Hematopoietic multipotent progenitor cell treated with erythropoietin and hydrocortisone succinate and interleukin-3 and kit ligand, for 17 days (in vitro differentiated cells): Measurements from ENCODE around the gene COL20A1.
"Not testable (repeated sequence)": the region's sequence is repeated elsewhere in the genome, so short reads cannot be mapped to it uniquely, and the experiment has no call there.

Experiments used
- DNase-seq: peaks from one replicate; pipeline ENCODE4 v3.0.0-alpha.2; 2015; ENCODE audit warnings: low spot score

COL20A1 gene

DNA sequence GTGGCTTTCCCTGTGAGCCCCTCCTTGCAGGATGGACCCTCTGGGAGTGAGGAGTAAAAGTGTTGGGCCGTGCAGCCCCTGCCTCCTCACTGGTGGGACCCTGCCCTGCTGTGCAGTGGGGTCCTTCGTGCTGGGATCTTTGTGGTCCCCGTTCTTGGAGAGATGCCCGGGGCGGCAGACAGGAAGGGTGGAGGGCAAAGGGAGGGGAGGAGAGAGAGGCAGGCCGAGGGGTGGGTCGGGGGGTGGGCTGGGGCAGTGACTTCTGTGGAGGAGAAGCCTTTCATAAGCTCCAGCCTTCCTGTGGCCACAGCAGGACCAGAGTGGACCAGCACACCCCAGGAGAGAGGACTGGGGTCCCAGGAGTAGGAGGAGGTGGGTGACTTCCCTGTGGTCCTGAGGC, at the start of gene COL20A1:
Gene COL20A1 (plus strand): TSS at position 283 of the 400 bp plus-strand sequence. CDS start 1,922 bp downstream, outside the sequence.
- DNase-seq = no peak

- DNase-seq = no peak
These were observed 49.3 kb upstream of the COL20A1 start for GRCh38 chr20:63243604-63244247.

DNA sequence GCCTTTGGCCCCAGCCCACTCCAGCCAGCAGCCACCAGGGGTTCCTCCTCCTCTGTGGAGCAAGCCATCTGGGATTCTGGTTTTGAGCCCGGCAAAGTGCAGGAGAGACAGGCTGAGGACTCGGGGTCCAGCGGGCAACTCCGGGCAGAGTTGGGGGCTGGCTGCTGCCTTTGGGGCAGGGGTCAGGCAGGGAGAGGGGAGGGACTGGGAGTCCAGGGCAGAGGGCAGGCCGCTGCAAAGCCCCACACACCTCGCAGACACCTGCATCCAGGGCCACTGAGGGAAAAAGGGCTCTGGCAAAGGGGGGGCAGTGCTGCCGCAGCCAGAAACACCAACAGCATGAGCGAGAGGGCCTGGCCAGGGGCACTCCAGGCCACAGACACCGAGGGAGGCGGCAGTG, 48.5 kb upstream of the COL20A1 start:
- no peak for DNase-seq

GRCh38 chr20:63246490-63247288, 46.3 kb upstream of the COL20A1 start:
- DNase-seq = no peak

DNA sequence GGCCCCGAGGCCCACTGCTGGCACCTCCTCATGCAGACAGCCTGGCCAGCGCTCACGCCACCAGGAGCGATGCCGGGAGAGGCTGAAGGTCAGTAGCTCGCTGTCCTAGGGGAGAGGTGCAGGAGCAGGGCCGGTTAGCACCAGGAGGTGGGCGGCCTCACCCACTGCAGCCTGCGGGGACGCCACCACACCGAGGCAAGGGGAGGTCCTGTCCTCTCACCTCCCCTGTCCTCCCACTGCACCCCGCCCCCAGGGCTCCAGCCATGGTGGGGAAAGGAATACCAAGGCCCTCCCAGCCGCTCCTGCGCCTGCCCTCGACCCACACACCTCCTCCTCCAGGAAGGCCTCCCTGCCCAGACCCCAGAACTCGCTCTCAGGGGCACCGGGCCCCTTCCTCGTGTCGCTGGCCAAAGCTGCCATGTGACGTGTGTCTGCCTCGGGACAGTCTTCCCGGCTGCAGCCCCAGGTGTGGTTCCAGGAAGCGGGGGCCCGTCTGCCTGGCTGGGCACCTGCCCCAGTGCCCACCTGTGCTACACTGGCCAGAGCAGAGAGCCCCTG, 45.2 kb upstream of the COL20A1 start:
- no peak for DNase-seq

DNA sequence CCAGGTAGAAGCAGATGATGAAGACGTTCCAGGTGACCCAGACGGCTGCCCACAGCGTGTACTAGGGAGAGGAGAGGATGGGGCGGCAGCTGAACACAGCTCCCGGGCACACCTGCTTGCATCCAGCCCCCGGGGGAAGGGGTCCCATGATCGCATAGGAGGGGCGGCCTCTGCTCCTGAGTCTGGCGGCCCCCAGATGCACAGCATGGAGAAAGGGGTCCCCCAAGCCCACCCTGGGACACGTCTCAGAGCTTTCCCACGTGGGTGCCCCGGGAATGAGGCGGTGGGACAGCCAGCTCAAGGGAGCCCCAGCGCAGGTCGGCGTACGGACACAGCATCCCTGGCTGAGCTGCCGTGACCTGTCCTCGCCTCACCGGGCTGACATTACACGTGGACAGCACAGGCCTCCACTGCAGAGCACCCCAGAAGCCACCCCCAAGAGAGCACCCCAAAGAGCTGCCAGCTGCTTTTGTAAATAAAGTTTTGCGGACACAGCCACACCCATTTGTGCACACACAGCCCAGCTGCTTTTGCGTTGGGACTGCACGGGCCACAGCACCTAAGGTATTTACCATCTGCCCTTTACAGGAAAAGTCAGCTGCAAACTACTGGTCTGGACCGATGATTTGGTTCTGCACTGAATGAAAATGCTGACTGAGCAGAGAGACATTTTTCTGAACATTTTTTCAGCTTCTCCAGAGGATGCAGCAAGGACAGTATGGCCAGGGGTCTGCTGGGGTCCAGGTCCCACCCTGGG, 44.0 kb upstream of the COL20A1 start:
- no peak for DNase-seq

GRCh38 chr20:63249891-63250290, 43.1 kb upstream of the COL20A1 start:
- DNase-seq = no peak

- DNase-seq = not testable (repeated sequence)
These were observed 41.6 kb upstream of the COL20A1 start for GRCh38 chr20:63251350-63251749.

GRCh38 chr20:63252284-63252711, 40.7 kb upstream of the COL20A1 start:
- no peak for DNase-seq

DNA sequence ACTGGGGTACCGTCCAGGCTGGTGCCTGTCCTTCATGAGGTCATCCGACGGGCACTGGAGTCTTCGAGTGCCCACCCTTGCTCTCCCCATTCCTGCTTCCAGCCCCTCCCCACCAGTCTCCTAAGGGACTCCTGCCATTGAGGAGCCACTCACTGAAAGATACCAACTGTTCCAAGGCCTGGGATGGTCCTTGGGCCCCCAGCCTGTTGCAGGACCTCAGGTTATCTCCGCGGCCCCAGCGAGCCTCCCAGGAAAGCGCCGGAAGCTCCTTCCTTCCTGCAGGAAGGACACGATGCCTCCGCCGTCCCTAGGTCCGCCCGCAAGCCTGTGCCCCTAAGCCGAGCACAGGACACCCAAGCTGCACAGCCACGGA, 39.9 kb upstream of the COL20A1 start:
- DNase-seq = no peak

DNA sequence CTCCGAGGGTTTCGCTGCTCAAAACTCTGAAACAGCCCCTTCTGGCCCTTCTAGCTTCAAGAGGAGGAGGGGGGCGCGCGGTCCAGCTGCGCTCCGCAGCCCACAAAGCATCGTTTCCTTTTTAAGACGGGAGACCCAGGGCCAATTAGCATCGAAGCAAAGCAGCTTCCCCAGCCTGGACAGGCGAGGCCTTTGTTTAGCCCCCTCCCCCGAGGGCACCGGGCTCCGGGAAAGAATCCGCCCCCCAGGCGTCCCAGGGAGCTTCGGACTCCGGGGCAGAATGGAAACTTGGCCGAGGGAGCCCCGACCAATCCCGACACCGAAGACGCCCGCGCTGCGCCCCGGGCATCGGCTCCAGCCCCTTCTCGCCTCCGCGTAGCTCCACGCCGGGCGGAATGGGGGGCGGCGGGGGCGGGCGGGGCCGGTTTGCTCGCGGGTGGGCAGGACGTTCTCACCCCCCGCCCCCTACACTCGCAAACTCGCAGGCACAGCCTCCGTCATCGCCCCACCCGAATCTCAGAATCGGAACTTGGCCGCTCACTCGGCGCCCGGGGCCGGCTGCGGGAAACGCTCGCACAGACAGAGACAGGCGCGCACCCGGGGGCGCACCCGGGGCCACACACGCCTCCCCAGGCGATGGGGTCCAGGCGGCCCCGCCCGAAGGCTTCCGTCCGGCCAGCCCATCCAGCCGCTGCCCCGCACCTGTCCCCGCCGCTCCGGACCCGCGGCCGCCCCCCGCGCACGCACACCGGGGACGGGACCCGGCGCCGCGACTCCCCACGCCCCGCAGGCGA, 39.4 kb upstream of the COL20A1 start:
- DNase-seq = no peak

DNA sequence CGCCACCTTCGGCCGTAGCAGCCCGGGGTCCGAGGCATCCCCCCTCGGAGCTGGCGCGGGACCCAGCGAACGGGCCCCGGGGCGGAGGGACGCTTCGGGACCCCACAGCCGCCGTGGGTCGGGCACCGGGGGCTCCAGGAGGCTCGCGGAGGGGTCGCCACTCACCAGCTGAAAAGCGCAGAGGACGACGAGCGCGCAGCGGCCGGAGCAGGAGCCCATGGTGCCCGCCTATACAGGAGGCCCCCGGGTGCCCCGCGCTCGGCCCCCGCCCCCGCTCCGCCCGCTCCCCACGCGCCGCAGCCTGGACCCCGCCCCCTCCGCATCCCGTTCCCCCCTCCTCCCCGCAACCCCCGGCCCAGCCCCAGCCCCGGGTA, 38.8 kb upstream of the COL20A1 start, which contains the start of gene NKAIN4:
Gene NKAIN4 (minus strand): TSS at position 232 of the 374 bp plus-strand sequence. CDS start 13 bp downstream, at position 219.
- no peak for DNase-seq

DNA sequence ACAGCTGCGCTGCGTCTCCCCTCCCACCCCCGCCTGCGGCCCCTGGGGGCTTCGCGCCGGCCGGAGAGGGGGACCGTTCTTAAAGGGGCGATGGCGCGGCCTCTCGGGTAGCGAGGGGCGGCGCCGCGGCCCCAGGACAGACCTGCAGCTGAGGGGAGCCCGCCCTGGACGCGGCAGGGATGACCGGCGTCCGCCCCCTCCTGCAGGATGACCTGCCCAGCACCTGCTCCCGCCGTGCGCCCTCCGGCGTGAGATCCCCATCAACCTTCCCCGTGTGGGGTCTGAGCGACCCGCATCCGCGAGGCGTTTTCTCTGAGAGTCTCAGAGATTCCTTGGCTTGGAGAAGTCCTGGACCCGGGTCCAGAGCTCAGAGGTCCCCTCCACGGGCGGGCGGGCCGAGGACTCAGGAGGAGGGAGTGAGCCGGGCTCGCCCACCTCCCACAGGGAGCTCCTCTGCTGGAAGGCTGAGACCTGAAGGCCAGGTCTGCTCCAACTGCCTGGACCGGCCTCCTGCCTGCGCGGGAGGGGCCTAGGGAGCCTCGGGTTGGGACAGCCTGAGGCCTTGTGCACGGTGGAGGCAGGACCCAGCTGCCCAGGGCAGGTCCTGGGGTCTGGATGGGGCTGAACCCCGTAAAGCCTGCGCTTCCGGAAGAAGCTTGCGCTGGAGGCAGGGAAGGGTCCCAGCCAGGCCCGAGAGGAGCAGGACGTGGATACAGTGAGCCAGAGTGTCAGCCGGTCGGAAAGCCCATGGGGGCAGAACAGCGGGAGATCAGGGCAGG, 38.2 kb upstream of the COL20A1 start:
- DNase-seq = no peak

DNA sequence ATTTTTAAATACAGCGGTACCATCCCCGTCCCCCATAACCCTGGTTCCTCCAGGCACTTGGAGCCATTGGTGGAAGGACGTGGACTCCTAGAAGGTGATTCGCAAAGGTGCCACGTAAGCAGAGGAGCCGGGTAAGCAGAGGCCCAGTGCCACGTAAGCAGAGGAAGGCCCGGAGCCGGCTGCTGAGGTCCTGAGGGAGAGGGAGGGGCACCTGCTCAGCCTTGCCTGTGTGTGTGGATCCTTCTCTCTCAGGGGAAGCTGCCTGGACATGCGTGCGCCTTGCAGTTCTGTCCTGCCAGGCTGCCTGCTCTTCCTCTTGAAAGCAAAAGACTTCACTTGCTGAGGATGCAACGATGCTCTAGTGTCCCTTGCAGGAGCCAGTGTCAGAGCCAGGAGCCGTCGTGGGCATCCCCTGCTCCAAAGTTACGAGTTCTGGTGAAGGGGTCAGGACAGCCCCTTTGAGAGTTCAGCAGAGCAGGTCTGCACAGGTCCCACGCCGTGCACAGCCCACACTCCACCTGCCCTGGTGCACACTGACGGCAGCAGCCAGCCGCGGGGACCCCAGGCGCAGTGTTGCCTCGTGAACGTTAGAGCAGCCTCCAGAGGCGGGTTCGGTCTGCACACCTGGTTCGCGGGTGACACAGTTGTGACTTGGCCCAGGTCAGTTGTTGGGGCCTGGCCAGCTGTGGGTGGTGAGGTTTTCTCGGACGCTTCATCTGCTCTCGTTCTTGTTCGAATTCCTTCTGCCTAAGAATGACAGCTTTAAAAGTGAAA, 36.9 kb upstream of the COL20A1 start:
- DNase-seq = no peak

GRCh38 chr20:63256954-63257353, 36.0 kb upstream of the COL20A1 start:
- no peak for DNase-seq

- no peak for DNase-seq
These were observed 35.4 kb upstream of the COL20A1 start for GRCh38 chr20:63257629-63258028.

GRCh38 chr20:63258781-63259180, 34.2 kb upstream of the COL20A1 start:
- DNase-seq = no peak

DNA sequence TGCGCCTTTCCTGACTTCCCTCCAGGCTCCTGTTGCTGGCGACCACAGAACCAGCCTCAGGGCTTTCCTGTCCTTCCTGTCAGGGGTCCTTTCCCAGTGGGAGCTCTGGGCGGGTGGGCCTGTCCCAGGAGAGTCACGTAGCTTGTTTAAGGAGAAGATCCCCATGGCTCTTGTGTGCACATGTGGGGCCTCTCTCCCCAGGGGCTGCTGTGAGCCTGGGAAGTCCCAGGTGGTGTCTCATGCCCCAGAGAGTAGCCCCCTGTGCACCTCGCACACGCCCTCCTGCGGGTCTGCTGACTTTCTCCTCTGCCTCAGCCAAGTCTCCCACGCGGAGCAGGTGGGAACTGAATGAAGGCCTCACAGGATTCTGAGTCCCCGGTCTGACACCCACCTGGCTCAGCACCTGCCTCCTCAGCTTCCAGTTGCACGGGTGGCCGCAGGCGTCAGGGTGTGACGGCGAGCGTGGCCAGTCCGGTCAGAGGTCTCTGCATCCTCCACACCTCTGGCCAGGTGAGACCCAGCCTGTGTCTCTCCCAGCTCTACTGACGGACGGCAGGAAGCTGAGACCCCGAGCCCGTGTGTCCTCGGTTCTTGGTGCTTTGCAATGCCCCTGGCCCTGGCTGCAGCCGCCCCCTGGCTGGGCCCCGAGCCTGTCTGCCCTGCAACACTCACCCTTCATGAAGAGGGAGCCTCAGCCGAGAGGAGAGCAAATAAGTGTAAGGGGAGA, 33.1 kb upstream of the COL20A1 start:
- no peak for DNase-seq

DNA sequence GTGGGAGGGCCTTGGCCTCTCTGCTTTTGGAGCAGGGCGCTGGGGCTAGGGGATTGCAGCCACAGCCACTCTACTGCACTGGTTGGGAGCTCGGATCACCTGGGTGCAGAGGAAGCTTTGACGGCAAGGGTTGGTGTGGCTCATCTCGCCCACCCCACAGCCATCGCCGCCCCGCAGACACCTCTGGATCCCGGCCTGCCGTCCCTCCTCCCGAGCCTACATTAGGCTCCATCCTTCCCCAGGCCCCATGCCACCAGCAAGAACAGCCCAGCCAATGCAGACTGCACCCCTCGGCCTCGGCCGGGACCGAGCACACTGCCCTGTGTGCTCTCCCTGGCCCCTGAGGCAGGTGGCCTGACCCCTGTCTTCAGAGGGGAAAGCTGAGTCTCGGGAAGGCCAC, 32.5 kb upstream of the COL20A1 start:
- DNase-seq = no peak
